Fibroblast of mammary gland (primary cell): ENCODE measurements around the gene CHRM1.

Experiments
- DNase-seq: peaks from one replicate; pipeline ENCODE4 v3.0.0-alpha.2; 2010; ENCODE audit warnings: low read depth
- H3K4me3 ChIP-seq: 2 replicates; pipeline ENCODE4 v1.5.1; 2011; ENCODE audit warnings: low read depth, mild to moderate bottlenecking, low read length, moderate library complexity; ENCODE audit not compliant: control insufficient read depth
- TF ChIP-seq, protein P1 (sequence below): conservative IDR thresholded peaks from 2 replicates; pipeline ENCODE4 v1.5.1; 2011; ENCODE audit warnings: low read depth, low read length, inconsistent platforms; ENCODE audit not compliant: control insufficient read depth, insufficient read depth

Gene CHRM1

DNA sequence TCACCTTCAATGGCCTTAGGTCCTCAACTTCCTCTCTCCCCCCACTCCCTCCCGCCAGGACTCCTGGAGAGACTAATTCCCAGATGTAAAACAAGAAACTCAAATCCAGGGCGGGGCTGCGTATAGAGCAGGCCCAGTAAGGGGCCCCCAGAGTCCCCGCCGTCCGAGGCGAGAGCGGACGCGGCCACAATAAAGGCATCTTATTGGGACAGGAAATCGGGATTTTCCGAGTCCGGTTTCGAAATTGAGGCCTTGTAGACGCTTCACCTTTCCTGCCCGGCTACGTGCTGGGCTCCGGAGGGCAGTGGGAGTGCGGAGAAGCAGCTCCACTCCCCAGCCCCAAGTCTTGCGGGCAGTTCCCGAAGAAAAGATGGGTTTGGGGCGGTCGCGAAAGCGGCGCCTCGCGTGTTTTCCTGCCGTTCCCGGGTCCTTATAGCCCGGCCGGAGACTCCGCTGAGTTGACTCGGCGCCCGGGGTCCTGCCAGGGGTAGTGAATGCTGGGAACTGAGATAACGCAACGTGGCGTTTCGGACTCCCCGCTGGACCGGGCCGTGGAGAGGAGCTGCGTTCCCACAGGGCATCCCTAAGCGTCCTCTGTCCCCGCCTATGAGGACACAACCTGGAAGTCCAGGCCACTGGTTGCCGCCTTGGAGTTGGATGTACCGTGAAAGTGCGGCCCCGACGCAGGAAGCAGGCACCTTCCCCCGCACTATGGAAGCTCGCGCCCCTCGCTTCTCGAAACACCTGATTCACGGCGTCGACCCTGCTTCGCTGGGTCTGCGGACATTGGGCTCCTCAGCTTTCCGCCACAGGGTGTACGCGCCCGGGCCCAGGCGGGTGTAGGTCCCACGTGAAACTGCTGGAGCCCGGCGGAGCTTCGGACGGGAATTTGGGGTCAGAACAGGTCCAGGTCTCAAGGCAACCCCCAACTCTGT, 4.8 kb upstream of the CHRM1 start:
- H3K4me3 ChIP-seq = no peak overlapping the region
- TF ChIP-seq, protein P1, sequence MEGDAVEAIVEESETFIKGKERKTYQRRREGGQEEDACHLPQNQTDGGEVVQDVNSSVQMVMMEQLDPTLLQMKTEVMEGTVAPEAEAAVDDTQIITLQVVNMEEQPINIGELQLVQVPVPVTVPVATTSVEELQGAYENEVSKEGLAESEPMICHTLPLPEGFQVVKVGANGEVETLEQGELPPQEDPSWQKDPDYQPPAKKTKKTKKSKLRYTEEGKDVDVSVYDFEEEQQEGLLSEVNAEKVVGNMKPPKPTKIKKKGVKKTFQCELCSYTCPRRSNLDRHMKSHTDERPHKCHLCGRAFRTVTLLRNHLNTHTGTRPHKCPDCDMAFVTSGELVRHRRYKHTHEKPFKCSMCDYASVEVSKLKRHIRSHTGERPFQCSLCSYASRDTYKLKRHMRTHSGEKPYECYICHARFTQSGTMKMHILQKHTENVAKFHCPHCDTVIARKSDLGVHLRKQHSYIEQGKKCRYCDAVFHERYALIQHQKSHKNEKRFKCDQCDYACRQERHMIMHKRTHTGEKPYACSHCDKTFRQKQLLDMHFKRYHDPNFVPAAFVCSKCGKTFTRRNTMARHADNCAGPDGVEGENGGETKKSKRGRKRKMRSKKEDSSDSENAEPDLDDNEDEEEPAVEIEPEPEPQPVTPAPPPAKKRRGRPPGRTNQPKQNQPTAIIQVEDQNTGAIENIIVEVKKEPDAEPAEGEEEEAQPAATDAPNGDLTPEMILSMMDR = no peak
- no peak for DNase-seq

DNA sequence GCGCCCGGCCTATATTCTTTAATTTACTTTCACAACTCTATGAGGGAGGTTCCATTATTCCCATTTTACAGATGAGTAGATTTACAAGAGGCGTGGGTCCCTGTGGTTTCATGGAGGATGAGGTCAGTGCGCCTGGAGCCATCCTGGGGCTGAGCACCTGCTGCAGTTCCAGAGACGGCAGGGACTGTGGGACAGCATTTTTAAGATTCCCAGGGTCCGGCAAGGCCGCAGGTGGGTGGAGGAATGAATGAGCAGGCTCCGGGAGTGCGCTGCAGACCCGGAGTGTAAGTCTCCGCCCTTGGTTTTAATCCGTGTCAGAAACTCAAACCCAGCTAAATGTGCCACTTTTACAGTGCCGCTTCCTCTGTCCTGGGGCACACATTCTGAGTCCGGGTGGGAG, 4.1 kb upstream of the CHRM1 start:
- no peak for DNase-seq
- TF ChIP-seq, protein P1 = no peak
- H3K4me3 ChIP-seq = no peak overlapping the region

DNA sequence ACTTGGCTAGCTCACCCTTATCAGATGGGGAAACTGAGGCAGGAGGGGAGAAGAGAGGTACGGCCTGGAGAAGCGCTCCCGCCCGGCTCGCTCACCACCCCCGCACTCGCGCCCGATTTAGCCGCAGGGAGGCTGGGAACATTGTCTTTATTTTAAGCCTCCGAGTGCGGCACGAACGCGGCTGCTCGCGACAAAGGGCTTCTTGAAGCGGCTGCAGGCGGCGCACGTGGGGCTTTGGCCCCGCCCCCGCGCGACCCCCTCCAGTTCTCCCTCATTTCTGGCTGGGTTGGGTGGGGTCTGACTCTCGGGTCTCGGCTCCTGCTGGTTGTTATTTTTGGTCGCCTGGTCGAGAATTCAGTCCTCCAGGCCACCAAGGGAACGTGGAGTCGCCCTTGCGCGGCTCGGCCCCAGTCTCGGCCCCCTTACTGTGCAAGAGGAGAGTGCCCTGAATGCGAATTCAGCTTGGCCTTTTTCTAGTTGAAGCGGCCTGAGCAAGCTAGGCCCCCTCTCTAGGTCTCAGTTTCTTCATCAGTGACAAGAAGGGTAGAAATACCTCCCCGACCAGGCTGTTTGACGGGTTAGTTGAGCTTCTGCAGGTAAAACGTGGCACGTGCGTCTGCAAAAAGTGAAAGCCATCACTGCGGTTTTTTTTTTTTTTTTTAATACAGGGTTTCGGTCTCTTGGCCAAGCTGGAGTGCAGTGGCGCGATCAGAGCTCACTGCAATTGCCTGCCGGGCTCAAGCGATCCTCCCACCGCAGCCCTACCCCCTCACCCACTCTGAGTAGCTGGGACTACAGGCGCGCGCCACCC, 2.6 kb upstream of the CHRM1 start:
- no peak overlapping the region for H3K4me3 ChIP-seq
- TF ChIP-seq, protein P1 = no peak
- no peak for DNase-seq

DNA sequence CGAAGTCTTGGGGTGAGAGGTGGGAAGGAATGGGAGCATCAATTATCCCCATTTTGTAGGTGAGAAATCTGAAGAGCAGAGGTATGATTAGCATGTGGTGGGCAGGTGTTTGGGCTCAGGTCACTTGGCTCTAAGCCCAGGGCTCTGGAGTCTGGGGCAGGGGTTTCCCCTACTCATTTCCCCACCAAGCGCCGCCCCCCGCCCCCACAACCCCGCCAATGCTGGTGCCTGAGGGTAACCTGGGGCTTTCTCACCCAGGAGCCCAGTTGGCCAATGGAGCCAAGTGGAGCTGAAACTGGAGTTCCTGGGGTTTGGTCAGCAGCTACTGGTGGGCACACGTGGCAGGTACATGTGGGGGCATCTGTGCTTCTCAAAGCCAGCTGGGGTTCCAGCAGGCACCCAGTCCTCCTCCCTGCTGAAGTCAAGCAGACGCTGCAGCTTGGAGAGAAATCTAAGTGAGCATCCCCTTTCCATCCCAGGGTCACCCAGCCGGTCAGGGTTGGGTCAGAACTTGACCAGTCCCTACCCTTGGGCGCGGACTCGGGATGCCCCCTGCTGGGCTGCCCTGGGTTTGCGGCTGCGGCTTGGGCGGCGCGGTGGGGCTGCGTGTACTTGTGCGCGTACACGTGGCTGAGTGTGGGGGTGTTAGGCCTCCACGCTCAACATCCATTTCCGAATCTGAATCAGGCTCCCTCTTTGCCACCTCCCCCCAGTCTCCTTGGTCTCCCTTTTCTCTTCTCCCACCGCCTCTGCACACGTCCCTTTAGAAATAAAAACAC, 1.7 kb upstream of the CHRM1 start:
- peak; percentile 30 for DNase-seq
- TF ChIP-seq, protein P1 = peak; percentile 46
- no peak overlapping the region for H3K4me3 ChIP-seq

DNA sequence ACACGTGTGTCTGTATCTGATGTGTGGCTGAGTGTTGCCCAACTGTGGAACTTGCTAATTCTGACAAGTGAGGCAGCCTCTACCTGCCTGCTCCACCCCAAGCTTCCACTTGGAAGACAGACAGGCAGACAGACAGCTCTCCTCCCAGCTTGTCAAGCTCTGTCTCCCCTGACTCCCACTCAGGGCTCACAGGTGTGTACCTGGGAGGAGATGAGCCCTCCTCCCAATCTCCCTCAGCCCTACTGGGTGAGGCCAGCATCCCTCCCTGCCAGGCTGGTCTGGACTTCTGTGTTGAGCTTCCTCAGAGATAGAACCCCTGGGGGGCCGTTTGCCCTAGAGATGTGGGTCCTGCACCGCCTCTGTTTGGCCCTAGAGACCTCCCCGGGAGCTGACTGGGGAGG, 1.0 kb upstream of the CHRM1 start:
- no peak for DNase-seq
- TF ChIP-seq, protein P1 = no peak

DNA sequence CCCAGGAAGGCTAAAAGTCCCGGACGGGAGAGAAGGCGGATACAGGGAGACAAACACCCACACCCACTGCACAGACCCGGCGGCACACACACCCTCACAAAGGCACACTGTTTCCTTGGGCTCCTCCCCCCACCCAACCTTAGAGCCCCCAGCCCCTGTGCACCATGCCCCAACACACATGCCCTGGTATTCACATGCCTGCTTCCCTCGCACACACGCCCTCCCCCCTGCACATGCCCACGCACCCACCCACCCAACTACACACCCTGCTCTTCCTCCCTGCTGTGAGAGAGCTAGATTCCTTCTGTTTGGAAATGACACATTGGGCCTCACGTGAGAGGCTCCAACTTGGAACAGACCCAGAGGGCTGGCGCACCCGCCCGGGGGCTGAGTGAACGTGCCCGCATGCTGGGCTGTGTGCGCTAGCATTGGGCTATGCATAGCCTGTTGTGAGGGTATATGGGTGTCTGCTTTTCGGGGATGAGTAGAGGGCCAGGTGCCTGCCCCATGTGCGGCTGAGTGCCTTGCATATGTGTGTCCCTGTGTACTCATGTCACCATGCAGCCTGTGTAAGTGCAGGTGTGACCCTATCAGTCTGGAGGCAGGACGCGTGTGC, 518 bp upstream of the CHRM1 start:
- TF ChIP-seq, protein P1 = no peak
- DNase-seq = peak; percentile 7
- H3K4me3 ChIP-seq = no peak overlapping the region

More for the DNA sequence above, 1.0 kb upstream of the CHRM1 start:
- H3K4me3 ChIP-seq = no peak overlapping the region
